NCI-H446 treated with DMSO at 0.1 percent for 48 hours (cell line): ENCODE measurements around the gene CEACAM8.
"Not testable (repeated sequence)": the region's sequence is repeated elsewhere in the genome, so short reads cannot be mapped to it uniquely, and the experiment has no call there.

Source experiments
- DNase-seq: peaks from one replicate; lab custom pipeline; 2025; lab: John Stamatoyannopoulos, UW

The CEACAM8 gene

DNA sequence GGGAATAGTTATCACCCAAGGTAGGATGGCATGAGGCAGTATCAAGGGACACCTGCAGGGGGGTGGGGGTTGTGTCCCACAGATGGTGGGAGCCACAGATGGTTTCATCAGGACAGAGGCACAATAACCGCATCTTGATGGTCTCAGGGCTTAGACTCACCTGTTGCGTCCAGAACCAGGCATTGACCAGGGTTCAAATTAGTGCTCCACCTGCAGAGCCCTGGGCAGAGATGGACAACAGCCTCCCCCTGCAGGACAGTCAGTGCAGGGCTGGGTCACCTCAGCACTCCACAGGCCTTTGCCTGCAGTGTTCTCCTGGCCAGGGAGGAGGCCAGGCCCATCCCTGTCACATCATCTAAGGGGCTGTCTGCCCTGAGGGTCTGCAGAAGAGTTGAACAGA is 51.9 kb downstream of the CEACAM8 start:
- DNase-seq, result no peak

GRCh38 chr19:42540071-42540553 is 54.6 kb downstream of the CEACAM8 start:
- no peak for DNase-seq

GRCh38 chr19:42538841-42539709 is 55.6 kb downstream of the CEACAM8 start:
- no peak for DNase-seq

DNA sequence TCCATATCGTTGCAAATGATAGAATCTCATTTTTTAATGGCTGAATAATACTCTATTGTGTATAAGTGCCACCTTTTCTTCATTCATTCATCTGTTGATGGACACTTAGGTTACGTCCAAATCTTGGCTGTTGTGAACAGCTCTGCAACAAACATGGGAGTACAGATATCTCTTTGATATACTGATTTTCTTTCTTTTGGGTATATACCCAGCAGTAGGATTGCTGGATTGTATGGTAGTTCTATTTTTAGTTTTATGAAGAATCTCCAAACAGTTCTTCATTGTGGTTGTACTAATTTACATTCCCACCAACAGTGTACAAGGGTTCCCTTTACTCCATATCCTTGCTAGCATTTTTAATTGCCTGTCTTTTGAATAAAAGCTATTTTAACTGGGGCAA is 59.4 kb downstream of the CEACAM8 start:
- not testable (repeated sequence) for DNase-seq

GRCh38 chr19:42534391-42534790 is 60.3 kb downstream of the CEACAM8 start:
- no peak for DNase-seq

GRCh38 chr19:42532891-42533290 is 61.8 kb downstream of the CEACAM8 start:
- DNase-seq, result no peak

- no peak for DNase-seq
Observed at GRCh38 chr19:42531313-42531712, 63.4 kb downstream of the CEACAM8 start.
